GM18868 (cell line): ENCODE measurements around the gene PRC1.

ENCODE experiments used
- ATAC-seq: cut with Tn5 transposase; IDR thresholded peaks from one replicate; pipeline ENCODE4 v1.9.1; 2021; ENCODE audit warnings: mild to moderate bottlenecking, moderate library complexity; ENCODE audit not compliant: unreplicated experiment

The PRC1 gene

GRCh38 chr15:90955624-90956273 is 38.6 kb downstream of the PRC1 start:
- ATAC-seq, result no peak

- ATAC-seq, result peak; percentile 95
Measured at GRCh38 chr15:90954712-90955623, 39.4 kb downstream of the PRC1 start, which contains the start of gene RCCD1. RCCD1 (plus strand) TSS chr15:90954884; CDS start chr15:90956735, 1,851 bp downstream.

GRCh38 chr15:90953947-90954711 is 40.2 kb downstream of the PRC1 start:
- no peak for ATAC-seq

- ATAC-seq, result no peak
Measured at GRCh38 chr15:90952901-90953677, 41.2 kb downstream of the PRC1 start.

DNA sequence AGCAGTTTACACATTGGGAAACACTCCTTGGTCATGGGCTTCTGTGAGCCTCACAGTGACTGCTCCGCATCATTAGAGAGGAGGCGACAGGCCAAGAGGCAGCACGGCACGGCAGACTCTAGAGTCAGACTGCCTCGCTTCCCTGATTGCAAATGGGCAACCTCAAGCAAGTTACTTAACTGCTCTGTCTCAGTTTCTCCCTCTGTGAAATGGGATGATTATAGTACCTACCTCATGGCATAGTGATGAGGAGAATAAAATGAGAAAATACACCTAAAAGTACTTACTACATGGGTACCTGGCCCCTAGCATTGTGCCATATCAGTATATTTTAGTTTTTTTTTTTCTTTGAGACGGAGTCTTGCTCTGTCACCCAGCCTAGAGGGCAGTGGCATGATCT is 43.7 kb downstream of the PRC1 start:
- ATAC-seq, result no peak

GRCh38 chr15:90949979-90950675 is 44.2 kb downstream of the PRC1 start:
- no peak for ATAC-seq

DNA sequence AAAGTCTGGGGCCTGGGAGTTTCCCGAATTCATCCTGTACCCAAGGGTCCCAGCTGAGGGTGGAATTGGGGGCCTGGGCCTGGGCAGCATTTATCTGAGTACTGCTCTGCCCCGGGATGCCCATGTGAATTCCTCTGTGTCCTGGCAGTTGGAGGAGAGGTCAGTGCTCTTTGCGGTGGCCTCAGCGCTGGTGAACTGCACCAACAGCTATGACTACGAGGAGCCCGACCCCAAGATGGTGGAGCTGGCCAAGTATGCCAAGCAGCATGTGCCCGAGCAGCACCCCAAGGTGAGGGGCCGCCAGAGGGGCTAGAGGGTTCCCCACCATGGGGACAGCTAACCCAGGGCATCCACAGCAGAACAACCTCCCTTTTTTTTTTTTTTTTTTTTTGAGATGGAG is 45.8 kb downstream of the PRC1 start:
- no peak for ATAC-seq

- ATAC-seq, result no peak
Measured at GRCh38 chr15:90947577-90948357, 46.6 kb downstream of the PRC1 start.

DNA sequence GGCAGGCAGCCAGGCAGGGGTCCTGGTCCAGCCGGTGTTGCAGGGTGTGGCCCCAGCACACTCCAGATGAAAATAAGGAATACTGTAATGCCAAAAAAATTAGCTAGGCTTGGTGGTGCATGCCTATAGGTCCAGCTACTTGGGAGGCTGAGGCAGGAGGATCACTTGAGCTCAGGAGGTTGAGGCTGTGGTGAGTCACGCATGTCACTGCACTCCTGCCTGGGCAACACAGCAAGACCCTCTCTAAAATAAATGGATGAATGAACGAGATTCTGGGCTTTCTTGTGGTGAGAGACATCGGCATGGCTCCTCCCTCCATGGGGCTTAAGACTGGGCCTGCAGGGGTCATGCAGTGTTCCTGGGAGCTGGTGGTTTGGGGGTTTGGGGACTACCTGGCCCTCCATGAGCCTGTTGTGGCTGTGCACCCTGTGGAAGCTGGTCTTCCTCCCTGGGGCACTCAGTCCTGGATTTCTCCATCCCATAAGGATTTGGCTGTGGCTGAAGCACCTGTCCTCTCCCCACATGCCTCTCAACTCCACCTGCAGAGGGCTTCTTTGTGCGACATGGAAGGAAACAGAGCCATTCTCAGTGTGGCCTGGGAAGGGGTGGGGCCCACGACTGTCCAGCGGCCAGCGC is 47.3 kb downstream of the PRC1 start:
- ATAC-seq, result no peak

DNA sequence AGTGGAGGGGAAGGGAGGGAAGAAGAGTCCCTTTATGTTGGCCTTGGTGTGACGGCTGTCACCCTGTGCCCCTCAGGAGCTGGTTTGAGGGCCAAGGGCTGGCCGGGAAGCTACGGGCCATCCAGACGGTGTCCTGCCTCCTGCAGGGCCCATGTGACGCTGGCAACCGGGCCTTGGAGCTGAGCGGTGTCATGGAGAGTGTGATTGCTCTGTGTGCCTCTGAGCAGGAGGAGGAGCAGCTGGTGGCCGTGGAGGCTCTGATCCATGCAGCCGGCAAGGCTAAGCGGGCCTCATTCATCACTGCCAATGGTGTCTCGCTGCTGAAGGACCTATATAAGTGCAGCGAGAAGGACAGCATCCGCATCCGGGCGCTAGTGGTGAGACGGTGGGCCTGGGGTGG is 47.8 kb downstream of the PRC1 start:
- ATAC-seq, result no peak

- no peak for ATAC-seq
Measured at GRCh38 chr15:90945091-90945490, 49.2 kb downstream of the PRC1 start.

GRCh38 chr15:90942354-90943120 is 51.8 kb downstream of the PRC1 start:
- ATAC-seq, result no peak

DNA sequence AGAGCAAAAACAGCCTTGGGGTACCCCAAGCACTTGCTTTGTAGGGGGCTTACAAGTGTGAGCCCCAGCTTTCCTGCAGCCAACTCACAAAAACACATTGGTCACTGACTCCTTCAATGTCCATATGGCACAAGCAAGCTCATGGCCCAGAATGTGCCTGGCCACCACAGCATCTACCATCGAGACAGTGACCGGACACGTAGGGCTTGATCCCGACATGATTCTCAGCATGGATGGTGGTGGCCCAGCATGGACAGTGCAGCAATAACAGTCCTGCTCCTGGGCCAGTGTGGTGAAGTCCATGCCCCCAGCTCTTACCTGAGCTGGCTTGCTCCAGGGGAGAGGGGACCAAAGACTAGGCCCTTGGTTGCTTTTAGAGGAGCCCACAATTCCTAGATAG is 53.3 kb downstream of the PRC1 start:
- no peak for ATAC-seq

- no peak for ATAC-seq
Measured at GRCh38 chr15:90939756-90940155, 54.6 kb downstream of the PRC1 start.

DNA sequence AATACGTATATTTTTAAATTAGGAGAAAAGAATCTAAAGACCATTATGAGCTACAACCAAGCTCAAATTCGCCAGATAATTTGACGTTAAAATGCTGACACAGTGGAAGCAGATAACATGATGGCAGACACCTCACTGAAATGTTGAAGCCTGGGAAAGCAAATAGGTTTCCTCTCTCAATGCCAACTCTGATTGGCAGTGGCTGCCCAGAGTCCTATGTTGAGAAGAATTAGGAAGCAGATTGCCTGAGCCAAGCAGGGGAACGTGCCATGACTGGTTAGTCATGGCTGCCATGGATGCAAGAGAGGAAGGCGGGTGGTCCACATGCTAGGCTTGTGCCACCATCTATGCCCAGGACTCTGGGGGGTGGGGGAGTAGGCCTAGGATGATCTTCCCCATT is 56.1 kb downstream of the PRC1 start:
- no peak for ATAC-seq

- no peak for ATAC-seq
Measured at GRCh38 chr15:90936823-90937222, 57.5 kb downstream of the PRC1 start.

GRCh38 chr15:90934949-90935751 is 59.2 kb downstream of the PRC1 start, which contains the start of gene UNC45A:
UNC45A (plus strand) TSS chr15:90935285; CDS start chr15:90935325, 40 bp downstream.
- peak; percentile 62 for ATAC-seq
